Endothelial cell (in vitro differentiated cells): ENCODE data around the gene LRRC4. TPM values are rescaled to one million over a fixed set of nuclear protein-coding genes. Genes with fewer than 3 reads are reported as not detected.
A peak's percentile ranks its signal among the peaks of the same experiment; 100 is the strongest.

ENCODE experiments used
- DNase-seq: peaks from one replicate; pipeline ENCODE4 v3.0.0; 2021; ENCODE audit warnings: low spot score
- H3K27ac Mint-ChIP-seq: one replicate; pipeline ENCODE4 v1.8.0; 2021; ENCODE audit warnings: mixed read lengths, inconsistent platforms; ENCODE audit not compliant: unreplicated experiment
- H3K27me3 Mint-ChIP-seq: one replicate; pipeline ENCODE4 v1.8.0; 2021; ENCODE audit warnings: mild to moderate bottlenecking, moderate library complexity, mixed read lengths, inconsistent platforms; ENCODE audit not compliant: unreplicated experiment
- H3K36me3 Mint-ChIP-seq: one replicate; pipeline ENCODE4 v1.8.0; 2021; ENCODE audit warnings: mild to moderate bottlenecking, low read depth, mixed read lengths, inconsistent platforms; ENCODE audit not compliant: unreplicated experiment
- H3K4me1 Mint-ChIP-seq: one replicate; pipeline ENCODE4 v1.8.0; 2021; ENCODE audit warnings: mild to moderate bottlenecking, mixed read lengths, inconsistent platforms; ENCODE audit not compliant: unreplicated experiment
- H3K4me3 Mint-ChIP-seq: one replicate; pipeline ENCODE4 v1.8.0; 2021; ENCODE audit warnings: mild to moderate bottlenecking, mixed read lengths, inconsistent platforms; ENCODE audit not compliant: unreplicated experiment
- H3K9me3 Mint-ChIP-seq: one replicate; pipeline ENCODE4 v1.8.0; 2021; ENCODE audit warnings: mixed read lengths, inconsistent platforms; ENCODE audit not compliant: unreplicated experiment
- CTCF ChIP-seq: fragments of 200-600 bp; sonication (generic); IDR thresholded peaks from one replicate; pipeline ENCODE4 v1.5.0; 2021; ENCODE audit warnings: antibody characterized with exemption; ENCODE audit not compliant: unreplicated experiment
- total RNA-seq: library from RNA; stranded (reverse); fragmentation: NEBNext Ultra II Directional; extraction: Animal tissue kit (Norgen Biotek cat#: 25700); gene quantifications from one replicate; pipeline ENCODE4 v1.2.1, GENCODE V29; 2021; ENCODE audit not compliant: unreplicated experiment

Gene LRRC4
- total RNA-seq, 1 donor from 2014 or later: 297 TPM

GRCh38 chr7:128045766-128046165 lies 14.5 kb upstream of the LRRC4 start:
- H3K9me3 Mint-ChIP-seq: no peaks in the 10 kb centered on the region
- peaks cover 7% of the 10 kb centered on the region for H3K27me3 Mint-ChIP-seq
- no peak overlapping the region for H3K4me3 Mint-ChIP-seq
- H3K27ac Mint-ChIP-seq: peak overlapping the region; percentile 26
- H3K36me3 Mint-ChIP-seq: peaks cover 6% of the 10 kb centered on the region
- DNase-seq: no peak
- H3K4me1 Mint-ChIP-seq: peaks cover 21% of the 10 kb centered on the region
- no peak for TF ChIP-seq CTCF

DNA sequence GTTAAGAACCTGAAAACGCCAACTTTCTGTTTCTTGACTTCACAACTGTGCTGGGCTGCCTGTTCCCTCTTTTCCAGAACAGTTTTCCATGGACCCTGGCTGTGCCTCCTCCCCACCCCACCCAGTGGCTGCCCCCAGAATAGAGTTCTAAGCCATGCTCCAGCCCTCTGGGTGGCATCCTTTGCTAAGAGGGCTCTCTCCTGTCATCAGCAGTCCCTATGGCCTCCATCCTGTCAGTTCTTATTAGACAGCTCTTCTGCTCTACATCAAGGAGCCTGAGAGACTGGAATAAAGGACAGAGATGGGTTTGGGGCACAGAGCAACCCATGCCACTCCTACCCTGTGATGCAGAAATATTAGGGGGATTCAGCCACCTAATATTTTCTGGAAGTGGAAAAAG lies 13.9 kb upstream of the LRRC4 start:
- no peak for TF ChIP-seq CTCF
- Mint-ChIP-seq H3K36me3 (peaks cover 6% of the 10 kb centered on the region), H3K4me3 (no peak overlapping the region), H3K27ac (no peak overlapping the region), H3K4me1 (peaks cover 21% of the 10 kb centered on the region), H3K27me3 (peaks cover 7% of the 10 kb centered on the region), H3K9me3 (no peaks in the 10 kb centered on the region)
- no peak for DNase-seq

- no peaks in the 10 kb centered on the region for H3K36me3 Mint-ChIP-seq
- no peaks in the 10 kb centered on the region for H3K9me3 Mint-ChIP-seq
- H3K4me1 Mint-ChIP-seq: peaks cover 11% of the 10 kb centered on the region
- no peak overlapping the region for H3K27ac Mint-ChIP-seq
- TF ChIP-seq CTCF: no peak
- peaks cover 5% of the 10 kb centered on the region for H3K27me3 Mint-ChIP-seq
- no peak overlapping the region for H3K4me3 Mint-ChIP-seq
- no peak for DNase-seq
Observed at GRCh38 chr7:128044064-128044463, 12.8 kb upstream of the LRRC4 start.

GRCh38 chr7:128042012-128042411 lies 10.8 kb upstream of the LRRC4 start:
- Mint-ChIP-seq H3K4me3 (no peak overlapping the region), H3K27ac (no peak overlapping the region), H3K27me3 (peaks cover 5% of the 10 kb centered on the region), H3K4me1 (peaks cover 2% of the 10 kb centered on the region), H3K9me3 (no peaks in the 10 kb centered on the region), H3K36me3 (peaks cover 7% of the 10 kb centered on the region)
- DNase-seq: no peak
- TF ChIP-seq CTCF: no peak

DNA sequence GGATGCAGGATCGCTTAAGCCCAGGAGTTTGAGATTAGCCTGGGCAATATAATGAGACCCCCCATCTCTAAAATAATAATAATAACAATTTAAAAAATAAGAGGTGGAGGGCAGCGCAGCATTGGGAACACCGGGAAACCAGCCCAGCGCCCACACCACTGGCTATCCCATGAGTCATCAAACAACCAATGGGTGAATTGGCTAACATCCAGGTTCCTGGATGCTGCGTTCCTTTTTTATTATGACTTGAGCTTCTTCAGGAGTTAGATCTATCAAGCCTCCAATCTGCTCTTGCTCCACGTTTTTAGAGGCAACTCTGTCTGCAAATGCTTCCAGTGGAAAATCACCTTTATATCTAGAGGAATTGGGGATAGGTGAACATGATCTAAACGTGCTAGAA lies 10.0 kb upstream of the LRRC4 start:
- Mint-ChIP-seq H3K27ac (no peak overlapping the region), H3K36me3 (peaks cover 7% of the 10 kb centered on the region), H3K9me3 (no peaks in the 10 kb centered on the region), H3K27me3 (peaks cover 5% of the 10 kb centered on the region), H3K4me3 (no peak overlapping the region), H3K4me1 (peaks cover 2% of the 10 kb centered on the region)
- TF ChIP-seq CTCF: no peak
- DNase-seq: no peak
